NB4 (cell line): ENCODE measurements around the gene MADCAM1.

ENCODE experiments used
- DNase-seq: peaks from one replicate; pipeline ENCODE4 v3.0.0; 2010; ENCODE audit warnings: low read depth
- H3K4me3 ChIP-seq: one replicate; pipeline ENCODE4 v1.5.1; 2011; ENCODE audit warnings: mild to moderate bottlenecking, low read depth, low read length, moderate library complexity
- MAX ChIP-seq: IDR thresholded peaks from 2 replicates; pipeline ENCODE4 v1.6.1; 2011; ENCODE audit warnings: low read depth, low read length
- MYC ChIP-seq: IDR thresholded peaks from 2 replicates; pipeline ENCODE4 v1.6.1; 2011; ENCODE audit warnings: low read depth, low read length
- POLR2A ChIP-seq: IDR thresholded peaks from 2 replicates; pipeline ENCODE4 v1.6.1; 2011; ENCODE audit warnings: mild to moderate bottlenecking; ENCODE audit not compliant: insufficient read length; ENCODE audit errors: extremely low read depth
- TF ChIP-seq, protein P1 (sequence below): IDR thresholded peaks from one replicate; pipeline ENCODE4 v1.5.1; 2012; ENCODE audit warnings: low read depth, low read length

The MADCAM1 gene

GRCh38 chr19:548886-549830 is 52.9 kb downstream of the MADCAM1 start:
- H3K4me3 ChIP-seq, result no peak overlapping the region
- no peak for DNase-seq
- TF ChIP-seq POLR2A (no peak), MAX (no peak)
- TF ChIP-seq, protein P1, sequence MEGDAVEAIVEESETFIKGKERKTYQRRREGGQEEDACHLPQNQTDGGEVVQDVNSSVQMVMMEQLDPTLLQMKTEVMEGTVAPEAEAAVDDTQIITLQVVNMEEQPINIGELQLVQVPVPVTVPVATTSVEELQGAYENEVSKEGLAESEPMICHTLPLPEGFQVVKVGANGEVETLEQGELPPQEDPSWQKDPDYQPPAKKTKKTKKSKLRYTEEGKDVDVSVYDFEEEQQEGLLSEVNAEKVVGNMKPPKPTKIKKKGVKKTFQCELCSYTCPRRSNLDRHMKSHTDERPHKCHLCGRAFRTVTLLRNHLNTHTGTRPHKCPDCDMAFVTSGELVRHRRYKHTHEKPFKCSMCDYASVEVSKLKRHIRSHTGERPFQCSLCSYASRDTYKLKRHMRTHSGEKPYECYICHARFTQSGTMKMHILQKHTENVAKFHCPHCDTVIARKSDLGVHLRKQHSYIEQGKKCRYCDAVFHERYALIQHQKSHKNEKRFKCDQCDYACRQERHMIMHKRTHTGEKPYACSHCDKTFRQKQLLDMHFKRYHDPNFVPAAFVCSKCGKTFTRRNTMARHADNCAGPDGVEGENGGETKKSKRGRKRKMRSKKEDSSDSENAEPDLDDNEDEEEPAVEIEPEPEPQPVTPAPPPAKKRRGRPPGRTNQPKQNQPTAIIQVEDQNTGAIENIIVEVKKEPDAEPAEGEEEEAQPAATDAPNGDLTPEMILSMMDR, result no peak

DNA sequence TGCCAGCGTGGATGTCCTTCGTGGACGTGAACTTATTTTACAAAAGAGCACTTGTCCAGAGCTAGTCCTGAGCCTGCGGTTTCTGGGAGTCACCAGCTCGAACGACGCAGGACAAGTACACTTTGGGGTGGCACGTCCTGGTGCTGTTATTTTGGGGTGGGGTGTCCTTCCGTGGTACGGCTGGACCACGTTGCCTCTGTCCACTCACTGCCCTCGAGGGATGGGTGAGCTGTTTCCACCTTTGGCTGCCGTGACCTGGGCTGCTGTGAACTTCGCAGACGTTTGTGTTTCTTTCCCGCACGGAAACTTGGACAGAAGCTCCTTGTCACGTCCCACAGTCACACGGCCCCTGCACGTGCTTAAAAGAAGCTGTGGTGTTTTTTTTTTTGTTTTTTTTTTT is 58.5 kb downstream of the MADCAM1 start:
- H3K4me3 ChIP-seq, result no peak overlapping the region
- TF ChIP-seq MAX (no peak), MYC (no peak), POLR2A (no peak)
- no peak for DNase-seq
